Body of pancreas (tissue), 4 donors: ENCODE data around the gene CHP2.

Experiments
- POLR2A ChIP-seq, 3 donors: fragments of 450-650 bp; IDR thresholded peaks; one replicate each; pipeline ENCODE4 v1.6.1; 2016; ENCODE audit warnings: antibody characterized with exemption in 3 of 3, mild to moderate bottlenecking in 2 of 3
- TF ChIP-seq, protein P1 (sequence below), 7 experiments: fragments of 450-650 bp in 4 of 7; fragments of 200-600 bp in 3 of 7; sonication (generic) in 3 of 7; IDR thresholded peaks; one replicate each; pipeline ENCODE4 v1.5.1; 2016 to 2019; ENCODE audit warnings: antibody characterized with exemption in 7 of 7

DNA sequence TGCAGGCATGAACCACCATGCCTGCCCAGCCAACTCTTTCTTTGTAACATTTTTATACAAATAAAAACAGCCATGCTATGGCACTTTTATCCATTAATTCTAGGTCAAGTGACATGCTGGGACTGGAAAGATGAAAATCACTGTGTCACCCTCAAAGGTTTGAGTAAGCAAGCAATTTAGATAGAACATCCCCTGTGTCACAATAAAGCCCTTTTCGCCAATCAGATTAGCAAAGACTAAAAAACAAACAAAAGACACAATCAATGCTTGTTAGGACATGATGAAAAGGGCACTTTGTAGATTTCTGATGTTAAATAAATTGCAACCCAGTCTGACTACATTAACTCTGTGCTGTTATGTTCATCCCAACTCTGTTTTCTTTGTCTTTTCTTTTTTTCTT lies 26.4 kb downstream of the CHP2 start:
- TF ChIP-seq, protein P1, sequence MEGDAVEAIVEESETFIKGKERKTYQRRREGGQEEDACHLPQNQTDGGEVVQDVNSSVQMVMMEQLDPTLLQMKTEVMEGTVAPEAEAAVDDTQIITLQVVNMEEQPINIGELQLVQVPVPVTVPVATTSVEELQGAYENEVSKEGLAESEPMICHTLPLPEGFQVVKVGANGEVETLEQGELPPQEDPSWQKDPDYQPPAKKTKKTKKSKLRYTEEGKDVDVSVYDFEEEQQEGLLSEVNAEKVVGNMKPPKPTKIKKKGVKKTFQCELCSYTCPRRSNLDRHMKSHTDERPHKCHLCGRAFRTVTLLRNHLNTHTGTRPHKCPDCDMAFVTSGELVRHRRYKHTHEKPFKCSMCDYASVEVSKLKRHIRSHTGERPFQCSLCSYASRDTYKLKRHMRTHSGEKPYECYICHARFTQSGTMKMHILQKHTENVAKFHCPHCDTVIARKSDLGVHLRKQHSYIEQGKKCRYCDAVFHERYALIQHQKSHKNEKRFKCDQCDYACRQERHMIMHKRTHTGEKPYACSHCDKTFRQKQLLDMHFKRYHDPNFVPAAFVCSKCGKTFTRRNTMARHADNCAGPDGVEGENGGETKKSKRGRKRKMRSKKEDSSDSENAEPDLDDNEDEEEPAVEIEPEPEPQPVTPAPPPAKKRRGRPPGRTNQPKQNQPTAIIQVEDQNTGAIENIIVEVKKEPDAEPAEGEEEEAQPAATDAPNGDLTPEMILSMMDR (IDR thresholded peaks at IDR 0.05): no peak
- no peak for TF ChIP-seq POLR2A (IDR thresholded peaks at IDR 0.05)
